Cardiac septum (tissue), 1 donor: ENCODE data around the gene SLC25A53. TPM values are rescaled to one million over a fixed set of nuclear protein-coding genes. Genes with fewer than 3 reads are reported as not detected.
"Not testable (repeated sequence)": the region's sequence is repeated elsewhere in the genome, so short reads cannot be mapped to it uniquely, and the experiment has no call there.

Experiments
- DNase-seq: peaks from one replicate; pipeline ENCODE4 v3.0.0-alpha.2; 2020; ENCODE audit warnings: low spot score
- intact Hi-C: fragments of 100-400 bp; cut with DNase I; formaldehyde crosslinking; loops from one replicate; pipeline ENCODE4 v1.14.0; 2022
- total RNA-seq: library from RNA; stranded (reverse); fragmentation: NEBNext Ultra II Directional; extraction: Animal tissue kit (Norgen Biotek cat#: 25700); gene quantifications from one replicate; pipeline ENCODE4 v1.2.1, GENCODE V29; 2021
- donor health status: DM: no; HTN: no; CAD: no.

SLC25A53 gene
- total RNA-seq, 1 donor from 2014 or later: 10.9 TPM

DNA sequence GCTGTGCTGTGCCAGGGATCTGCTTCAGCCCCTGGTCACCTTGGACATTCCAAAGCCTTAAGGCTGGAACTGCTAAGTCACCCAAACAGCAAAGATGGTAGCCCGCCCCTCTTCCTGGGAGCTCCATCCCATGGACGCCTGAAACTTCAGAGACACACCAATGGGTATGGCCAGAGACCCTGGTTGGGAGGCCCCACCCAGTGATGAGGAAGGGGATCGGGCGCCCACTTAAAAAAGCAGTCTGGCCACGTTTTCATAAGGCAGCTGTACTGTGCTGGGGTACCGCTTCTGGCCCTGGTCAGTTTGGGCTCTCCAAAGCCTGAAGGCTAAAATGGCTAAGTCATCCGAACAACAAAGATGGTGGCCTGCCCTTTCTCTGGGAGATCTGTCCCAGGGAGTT is 71.3 kb downstream of the SLC25A53 start:
- DNase-seq: no peak
- intact Hi-C loops: no loop called here

- intact Hi-C loops: no loop called here
Observed at GRCh38 chrX:104084534-104085277, 72.1 kb downstream of the SLC25A53 start.

DNA sequence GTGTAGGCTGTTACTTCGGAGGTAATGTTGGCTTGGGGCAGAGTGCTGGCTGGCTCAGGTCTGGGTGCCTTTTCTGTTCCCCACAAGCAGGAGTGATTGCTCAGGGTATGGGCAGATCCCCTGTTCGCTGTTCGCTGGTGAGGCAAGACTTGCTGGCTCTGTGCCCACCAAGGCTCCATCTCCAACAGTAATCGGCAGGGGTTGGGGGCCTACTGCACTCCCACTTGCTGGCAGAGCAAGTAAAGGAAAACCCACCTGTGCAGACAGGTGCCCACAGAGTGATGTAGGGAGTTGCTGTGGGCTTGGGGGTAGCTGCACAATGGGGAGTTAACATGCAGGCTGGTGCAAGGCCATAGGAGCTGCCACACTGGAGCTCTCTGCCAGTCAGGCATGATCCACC is 72.7 kb downstream of the SLC25A53 start:
- intact Hi-C loops: no loop called here
- no peak for DNase-seq

More at GRCh38 chrX:104084534-104085277, 72.1 kb downstream of the SLC25A53 start:
- no peak for DNase-seq

GRCh38 chrX:104077854-104078253 is 79.0 kb downstream of the SLC25A53 start:
- intact Hi-C loops, DNase-seq: not testable (repeated sequence)

DNA sequence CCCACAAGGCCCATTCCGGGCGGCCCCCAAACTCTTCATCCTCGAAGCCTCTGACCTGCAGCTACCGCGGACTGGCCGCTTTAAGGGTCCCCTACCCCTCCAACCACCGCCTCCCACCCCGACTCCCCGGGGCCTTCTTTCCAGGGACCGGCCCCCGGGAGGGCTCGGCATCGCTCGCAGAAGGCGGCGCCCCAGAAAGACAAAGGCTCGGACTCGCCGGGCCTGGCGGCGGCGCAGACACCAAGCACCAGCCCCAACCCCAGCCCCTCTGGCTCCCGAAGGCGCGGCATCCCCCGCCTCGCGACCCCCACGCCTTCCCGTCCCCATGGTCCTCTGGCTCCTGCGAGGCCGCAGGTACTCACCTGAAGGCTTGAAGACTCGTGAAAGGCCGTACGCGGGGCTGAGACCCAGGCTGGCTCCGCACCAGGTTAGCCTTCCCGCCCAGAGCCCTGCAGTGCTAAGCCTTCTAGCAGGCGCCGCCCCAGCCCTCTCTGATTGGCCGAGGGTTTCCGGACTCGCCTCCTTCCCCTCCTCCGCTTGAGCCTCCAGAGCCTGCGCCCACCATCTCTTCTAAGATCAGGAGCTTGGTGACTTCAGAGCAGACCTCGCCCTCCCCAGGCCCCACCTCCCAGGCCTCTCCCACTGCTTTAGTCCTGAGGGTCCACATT is 80.9 kb downstream of the SLC25A53 start, which contains the start of gene TMSB15C:
Gene TMSB15C (minus strand): TSS at position 459 of the 668 bp plus-strand sequence.
- DNase-seq, intact Hi-C loops: not testable (repeated sequence)

DNA sequence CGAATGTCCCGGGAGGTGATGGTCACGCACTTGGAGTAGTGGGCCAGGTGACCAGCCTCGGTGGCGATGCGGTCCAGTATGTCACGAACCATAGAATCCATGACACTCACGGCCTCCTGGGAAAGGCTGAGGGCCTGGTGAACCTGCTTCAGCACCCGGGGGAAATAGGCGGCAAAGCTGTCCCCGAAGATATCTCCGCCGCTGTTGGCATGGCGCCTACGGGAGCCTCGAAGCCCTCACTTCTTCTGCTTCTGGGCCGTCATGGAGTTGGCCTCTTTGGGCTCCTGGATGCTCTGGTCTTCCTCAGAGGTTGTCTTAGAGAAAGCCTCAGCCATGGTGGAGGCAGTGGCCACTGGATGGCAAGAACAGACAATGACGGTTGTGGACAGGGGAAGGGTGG is 94.2 kb downstream of the SLC25A53 start:
- DNase-seq, intact Hi-C loops: not testable (repeated sequence)

DNA sequence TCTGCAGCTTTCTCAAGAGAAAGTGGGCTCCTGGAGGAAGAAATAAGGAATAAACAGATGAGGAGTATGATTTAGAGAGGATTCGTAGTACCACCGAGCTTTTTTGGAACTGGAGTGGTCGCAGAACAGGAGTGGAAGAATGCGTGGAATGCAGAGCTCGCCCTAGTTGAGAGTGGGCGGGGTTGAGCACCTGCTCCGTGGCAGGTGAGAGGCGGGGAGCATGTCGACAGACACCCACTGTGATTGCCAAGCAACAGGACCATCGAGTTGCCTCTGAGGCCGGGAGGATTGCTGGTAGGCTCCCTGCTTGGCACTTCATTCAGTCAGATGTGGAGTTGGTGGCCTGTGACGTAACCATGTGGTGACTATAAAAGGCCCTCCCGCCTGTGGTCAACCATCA is 101.9 kb downstream of the SLC25A53 start:
- intact Hi-C loops, DNase-seq: not testable (repeated sequence)

Other genes with a start within 250 kb of the SLC25A53 start
- gene TMSB15B, start 194.4 kb downstream of the SLC25A53 start, total RNA-seq: 1.3 TPM
- not detected for gene H2BW1, start 143.3 kb downstream of the SLC25A53 start, total RNA-seq
- gene H2BW2, start 117.1 kb downstream of the SLC25A53 start, total RNA-seq: not detected
- 0.24 TPM for gene TMSB15C, start 80.8 kb downstream of the SLC25A53 start, total RNA-seq
- gene ZCCHC18, start 44.5 kb downstream of the SLC25A53 start, total RNA-seq: 3.7 TPM
- gene FAM199X, start 9.4 kb upstream of the SLC25A53 start, total RNA-seq: 10.9 TPM
- gene ESX1, start 97.9 kb upstream of the SLC25A53 start, total RNA-seq: not detected